NOMO-1 (cell line): ENCODE data around the gene ARHGAP6.
A peak's percentile ranks its signal among the peaks of the same experiment; 100 is the strongest.
"Not testable (repeated sequence)": the region's sequence is repeated elsewhere in the genome, so short reads cannot be mapped to it uniquely, and the experiment has no call there.

Source experiments
- DNase-seq, 2 experiments: peaks; one replicate each; lab custom pipeline; 2025; ENCODE audit not compliant: unreplicated experiment in 2 of 2; lab: John Stamatoyannopoulos, UW

The ARHGAP6 gene

DNA sequence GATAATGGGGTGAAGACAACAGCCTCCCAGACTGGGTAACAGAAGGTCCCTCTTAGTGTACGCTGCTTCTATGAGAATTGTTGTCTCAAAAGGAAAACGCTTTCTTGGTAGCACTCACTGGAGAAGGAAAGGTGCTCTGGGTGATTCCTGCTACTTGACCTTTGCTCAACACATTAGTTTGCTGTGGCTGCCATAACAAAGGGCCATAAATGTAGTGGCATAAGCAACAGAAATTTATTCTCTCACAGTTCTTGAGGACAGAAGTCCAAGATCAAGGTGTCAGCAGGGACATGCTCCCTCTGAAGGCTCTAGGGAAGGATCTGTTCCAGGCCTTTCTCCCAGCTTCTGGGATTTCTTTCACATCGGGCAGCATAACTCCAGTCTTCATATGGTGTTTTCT, 535.6 kb downstream of the ARHGAP6 start:
- DNase-seq: no peak

DNA sequence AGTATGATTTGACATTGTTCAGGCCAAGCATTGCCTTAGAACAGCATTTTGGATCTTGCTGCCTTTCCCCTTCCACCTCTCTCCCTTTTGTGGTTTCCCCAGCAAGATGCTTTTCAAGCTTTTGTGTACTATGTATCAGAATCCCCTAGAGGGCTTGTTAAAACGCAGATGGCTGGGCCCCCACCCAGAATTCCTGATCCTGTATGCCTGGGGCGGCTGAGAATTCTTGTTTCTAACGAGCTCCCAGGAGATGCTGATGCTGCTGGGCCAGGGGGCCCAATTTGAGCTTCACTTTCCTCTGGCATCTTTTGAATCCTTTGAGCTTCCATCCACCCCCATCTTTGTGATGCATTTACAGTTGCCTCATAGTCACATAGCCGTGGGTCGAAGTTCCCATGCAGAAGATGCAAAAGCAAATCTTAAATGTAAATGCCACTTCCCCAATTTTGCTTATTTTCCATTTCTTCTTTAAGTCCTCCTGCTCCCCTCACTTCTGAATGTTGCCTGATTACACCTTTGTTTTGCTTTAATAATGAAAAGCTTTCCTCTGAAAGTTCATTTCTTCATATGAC, 536.1 kb downstream of the ARHGAP6 start:
- DNase-seq: no peak

DNA sequence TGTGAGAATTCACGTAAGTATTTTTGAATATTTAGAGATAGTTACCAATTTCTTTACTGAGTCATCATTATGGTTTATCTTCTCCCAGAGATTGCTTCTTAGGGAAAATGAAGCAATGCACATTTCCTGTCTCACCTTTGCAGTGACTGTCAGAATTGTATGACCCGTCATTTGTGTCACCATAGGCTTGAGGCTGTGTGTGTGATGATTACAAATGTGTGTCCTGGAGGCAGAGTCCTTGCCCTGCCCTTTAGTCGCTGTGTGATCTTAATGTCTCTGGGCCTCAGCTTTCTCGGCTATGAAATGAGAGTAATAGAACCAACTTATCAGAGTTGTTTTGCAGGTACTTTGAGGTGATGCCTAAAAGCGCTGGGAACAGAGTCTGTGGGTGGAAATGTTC, 540.7 kb downstream of the ARHGAP6 start:
- DNase-seq: no peak

- no peak for DNase-seq
These were observed 541.6 kb downstream of the ARHGAP6 start for GRCh38 chrX:11124112-11124511.

GRCh38 chrX:11123087-11123486, 542.6 kb downstream of the ARHGAP6 start:
- DNase-seq: not testable (repeated sequence)

- no peak for DNase-seq
These were observed 546.3 kb downstream of the ARHGAP6 start for GRCh38 chrX:11119313-11119943.

DNA sequence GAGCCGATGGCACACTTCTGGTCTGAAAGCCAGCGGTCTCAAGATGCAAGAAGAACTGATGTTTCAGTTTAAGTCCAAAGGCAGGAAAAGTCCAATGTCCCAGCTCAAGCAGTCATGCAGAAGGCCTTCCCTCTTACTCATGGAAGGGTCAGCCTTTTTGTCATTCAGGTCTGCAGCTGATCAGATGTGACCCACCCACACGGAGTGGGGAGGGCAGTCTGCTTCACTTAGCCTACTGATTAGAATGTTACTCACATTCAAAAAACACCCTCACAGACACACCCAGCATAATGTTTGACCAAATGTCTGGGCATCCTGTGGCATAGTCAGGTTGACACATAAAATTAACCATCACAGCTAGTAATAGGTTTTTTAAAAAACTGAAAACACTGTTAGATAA, 548.0 kb downstream of the ARHGAP6 start:
- DNase-seq: no peak

GRCh38 chrX:11113731-11114130, 552.0 kb downstream of the ARHGAP6 start:
- peak; percentile 67 to 68 for DNase-seq

- no peak for DNase-seq
These were observed 553.8 kb downstream of the ARHGAP6 start for GRCh38 chrX:11111947-11112346.

DNA sequence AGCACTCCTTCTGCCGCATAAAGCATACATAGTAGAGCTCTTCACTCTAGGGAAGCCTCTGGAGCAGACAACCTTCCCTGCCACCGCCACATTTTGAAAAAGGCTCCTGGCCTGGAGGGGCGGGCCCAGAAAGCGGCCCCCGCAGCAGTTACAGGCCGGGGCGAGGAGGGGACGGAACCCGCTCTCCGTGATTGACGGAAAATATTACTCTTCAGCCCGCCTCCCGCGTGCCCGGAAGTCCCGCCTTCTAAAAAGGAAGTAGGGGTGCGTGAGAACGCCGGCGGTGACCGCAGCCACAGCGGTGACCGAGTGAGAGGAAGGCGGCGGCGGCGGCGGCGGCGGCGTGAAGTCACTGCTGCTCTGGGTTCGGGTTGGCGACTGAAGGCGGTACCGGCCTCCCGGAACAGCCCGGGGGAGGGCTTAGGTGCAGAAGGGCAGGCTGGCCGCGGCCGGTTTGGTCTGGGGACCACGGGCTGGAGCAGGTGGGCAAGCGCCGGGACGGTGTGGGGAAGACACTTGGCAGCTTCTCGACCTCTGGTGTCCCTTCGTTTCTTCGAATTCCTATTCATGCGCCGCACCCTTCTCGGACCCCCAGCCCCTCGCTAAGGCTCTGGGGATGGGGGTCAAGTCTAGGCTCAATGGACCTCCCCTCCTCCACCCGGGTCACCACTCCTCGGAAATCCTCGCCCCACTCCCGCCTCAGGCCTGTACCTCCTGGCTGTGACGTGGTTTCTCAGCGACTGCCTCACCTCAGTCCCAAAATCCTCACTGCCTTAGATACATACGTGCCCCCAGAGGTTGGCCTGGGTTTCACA, 554.5 kb downstream of the ARHGAP6 start, which contains the start of gene HCCS:
TSS of gene HCCS (plus strand) at position 296 of the 815 bp plus-strand sequence. CDS start 729 bp downstream, outside the sequence.
- peak; percentile 69 to 74 for DNase-seq

DNA sequence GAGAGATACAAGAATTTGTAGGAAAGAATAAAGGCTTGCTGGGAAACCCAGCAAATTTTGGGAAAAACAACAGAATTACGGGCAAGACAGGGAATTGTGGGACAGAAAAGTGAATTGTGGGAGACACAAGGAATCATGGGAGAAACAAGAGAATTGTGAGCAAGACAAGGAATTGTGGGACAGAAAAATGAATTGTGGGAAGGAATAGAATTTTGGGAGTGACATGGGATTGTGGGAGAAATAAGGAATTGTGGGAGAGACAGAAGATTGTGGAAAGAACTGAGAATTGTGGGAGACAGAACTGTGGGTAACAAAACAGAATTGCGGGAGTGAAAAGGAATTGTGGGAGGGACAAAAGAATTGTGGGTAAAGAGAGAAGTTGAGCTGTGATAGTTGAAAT, 555.8 kb downstream of the ARHGAP6 start:
- DNase-seq: no peak

- no peak for DNase-seq
These were observed 557.3 kb downstream of the ARHGAP6 start for GRCh38 chrX:11108253-11108941.

GRCh38 chrX:11105080-11105479, 560.6 kb downstream of the ARHGAP6 start:
- DNase-seq: no peak

DNA sequence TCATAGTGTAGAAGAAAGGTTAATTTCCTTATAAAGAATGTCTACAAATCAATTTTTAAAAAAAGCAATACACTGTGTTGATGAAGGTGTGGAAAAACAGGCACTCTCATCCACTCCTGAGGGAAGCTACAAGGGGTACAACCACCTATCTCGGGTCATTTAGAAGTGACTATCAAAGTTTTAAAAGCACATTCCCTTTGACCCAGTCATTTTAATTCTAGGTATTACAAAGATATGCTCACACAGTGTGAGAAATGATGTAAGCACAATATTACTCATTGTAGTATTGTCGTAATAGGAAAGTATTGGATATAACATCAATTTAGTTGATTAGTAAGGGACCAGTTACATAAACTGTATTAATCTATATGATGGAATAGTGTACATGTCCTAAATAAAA, 562.0 kb downstream of the ARHGAP6 start:
- no peak for DNase-seq

- DNase-seq: no peak
These were observed 562.7 kb downstream of the ARHGAP6 start for GRCh38 chrX:11103006-11103405.

DNA sequence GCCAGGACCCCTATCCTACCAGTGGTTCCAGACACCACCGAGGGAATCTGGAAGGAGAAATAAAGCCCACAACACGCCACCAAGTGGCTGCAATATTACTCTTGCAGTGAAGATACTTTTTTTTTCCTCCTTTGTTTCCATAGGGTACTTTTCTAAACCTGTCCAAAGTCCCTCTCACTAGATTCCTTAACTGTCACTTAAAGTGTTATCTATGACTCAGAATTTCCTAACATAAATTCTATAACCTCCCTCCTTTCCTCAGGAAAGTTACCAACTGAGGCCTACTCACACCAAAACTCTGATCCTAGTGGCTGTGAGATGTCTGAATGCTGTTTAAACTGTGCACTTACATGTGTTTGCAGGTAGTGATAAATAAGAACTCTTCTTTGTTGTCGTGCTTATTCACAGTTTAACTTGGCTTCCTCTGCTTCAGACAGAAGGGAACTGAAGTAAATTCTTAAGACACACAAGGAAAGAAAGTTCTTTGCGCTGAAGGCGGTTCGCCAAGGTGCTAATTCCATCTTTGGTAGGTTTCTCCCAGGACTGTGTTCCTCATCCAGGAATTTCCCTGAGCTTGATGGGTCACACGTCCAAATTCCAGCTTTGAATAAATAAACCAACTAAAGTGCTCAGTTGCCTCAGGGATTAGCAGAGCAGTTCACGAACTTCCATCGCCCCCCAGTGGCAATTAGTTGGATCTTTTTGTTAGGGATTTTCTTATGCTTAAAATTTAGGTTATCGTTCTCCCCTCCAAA, 565.3 kb downstream of the ARHGAP6 start:
- peak in 1 of 2 experiments; percentile 1 for DNase-seq

GRCh38 chrX:11099465-11099864, 566.3 kb downstream of the ARHGAP6 start:
- DNase-seq: no peak

DNA sequence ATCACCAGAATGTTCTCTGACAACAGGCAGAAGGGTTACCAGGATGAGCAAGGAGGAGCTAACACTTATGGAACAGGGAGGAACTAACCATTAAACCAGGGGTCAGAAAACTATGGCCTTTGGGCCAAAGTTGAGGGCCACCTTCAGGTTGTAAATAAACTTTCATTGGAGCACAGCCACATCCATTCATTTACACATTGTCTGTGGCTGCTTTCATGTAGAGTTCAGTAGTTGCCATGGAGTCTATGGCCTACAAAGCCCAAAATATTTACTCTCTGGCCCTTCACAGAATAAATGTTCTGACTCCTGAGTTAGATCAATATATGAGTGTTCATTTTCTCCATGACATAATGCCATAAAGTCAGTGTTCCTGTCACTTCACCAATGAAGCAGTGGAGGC, 567.8 kb downstream of the ARHGAP6 start:
- no peak for DNase-seq

DNA sequence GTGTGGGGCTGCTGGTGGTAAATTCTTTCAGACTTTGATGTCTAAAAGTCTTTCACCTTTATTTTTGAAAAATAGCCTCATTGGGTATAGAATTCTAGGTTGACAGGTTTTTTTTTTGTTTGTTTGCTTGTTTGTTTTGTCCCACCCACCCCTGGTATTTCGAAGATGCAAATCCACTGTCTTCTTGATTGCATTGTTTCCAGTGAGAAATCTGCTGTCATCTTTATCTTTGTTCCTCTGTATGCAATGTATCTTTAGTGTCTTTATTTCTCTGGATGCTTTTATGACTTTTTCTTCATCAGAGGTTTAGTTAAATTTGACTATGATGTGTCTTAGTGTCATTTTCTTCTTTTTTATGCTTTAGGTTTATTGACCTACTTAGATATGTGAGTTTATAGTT, 575.9 kb downstream of the ARHGAP6 start:
- DNase-seq: no peak
